ENCODE measurements around the gene CAPNS2. TPM values are rescaled to one million over a fixed set of nuclear protein-coding genes. Genes with fewer than 3 reads are reported as not detected.

The CAPNS2 gene
- total RNA-seq, 2 experiments from 2014 or later: not detected

DNA sequence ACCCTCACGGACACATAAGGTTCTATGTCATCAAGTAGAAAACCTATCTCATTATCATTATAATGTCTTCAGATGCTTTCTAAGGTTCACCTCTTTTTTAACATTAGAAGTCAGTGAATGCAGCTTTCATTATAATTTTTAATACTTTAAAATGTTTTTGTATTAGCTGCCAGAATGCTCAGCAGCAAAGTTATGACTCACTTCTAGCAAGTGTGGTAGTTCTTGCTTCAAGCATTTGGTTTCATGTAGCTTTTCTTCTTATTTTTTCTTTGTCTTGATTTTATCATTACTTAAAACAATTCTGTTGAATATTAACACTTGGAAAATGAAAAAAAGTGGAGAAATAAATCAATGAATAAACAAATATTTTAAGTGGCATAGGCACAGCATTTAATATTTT lies 34.3 kb upstream of the CAPNS2 start:
- Histone ChIP-seq H3K4me1 (ENCODE audit: insufficient read depth, low read length) (no peaks in the 10 kb centered on the region), H3K27me3 (ENCODE audit: control insufficient read depth in 1 of 2, insufficient read depth in 2 of 2, low read length in 2 of 2) (no peaks in the 10 kb centered on the region), H3K4me3 (ENCODE audit: low read length) (no peak overlapping the region), H3K27ac (ENCODE audit: low read depth in 1 of 2, low read length in 2 of 2) (no peak overlapping the region), H3K9me3 (ENCODE audit: control insufficient read depth in 1 of 2, insufficient read depth in 1 of 2, low read length in 2 of 2) (no peaks in the 10 kb centered on the region), H3K36me3 (ENCODE audit: insufficient read depth, low read length) (no peaks in the 10 kb centered on the region)
- intact Hi-C loops (cut with DNase I, micrococcal nuclease): no loop called here
- TF ChIP-seq, protein P1, sequence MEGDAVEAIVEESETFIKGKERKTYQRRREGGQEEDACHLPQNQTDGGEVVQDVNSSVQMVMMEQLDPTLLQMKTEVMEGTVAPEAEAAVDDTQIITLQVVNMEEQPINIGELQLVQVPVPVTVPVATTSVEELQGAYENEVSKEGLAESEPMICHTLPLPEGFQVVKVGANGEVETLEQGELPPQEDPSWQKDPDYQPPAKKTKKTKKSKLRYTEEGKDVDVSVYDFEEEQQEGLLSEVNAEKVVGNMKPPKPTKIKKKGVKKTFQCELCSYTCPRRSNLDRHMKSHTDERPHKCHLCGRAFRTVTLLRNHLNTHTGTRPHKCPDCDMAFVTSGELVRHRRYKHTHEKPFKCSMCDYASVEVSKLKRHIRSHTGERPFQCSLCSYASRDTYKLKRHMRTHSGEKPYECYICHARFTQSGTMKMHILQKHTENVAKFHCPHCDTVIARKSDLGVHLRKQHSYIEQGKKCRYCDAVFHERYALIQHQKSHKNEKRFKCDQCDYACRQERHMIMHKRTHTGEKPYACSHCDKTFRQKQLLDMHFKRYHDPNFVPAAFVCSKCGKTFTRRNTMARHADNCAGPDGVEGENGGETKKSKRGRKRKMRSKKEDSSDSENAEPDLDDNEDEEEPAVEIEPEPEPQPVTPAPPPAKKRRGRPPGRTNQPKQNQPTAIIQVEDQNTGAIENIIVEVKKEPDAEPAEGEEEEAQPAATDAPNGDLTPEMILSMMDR (IDR thresholded peaks at IDR 0.05): no peak
- H3K9me3 Mint-ChIP-seq: no peaks in the 10 kb centered on the region
- no peak for DNase-seq
- H3K4me3 Mint-ChIP-seq: no peak overlapping the region
- no peak overlapping the region for H3K27ac Mint-ChIP-seq
- no peak for ATAC-seq (ENCODE audit: poor library complexity)
- H3K36me3 Mint-ChIP-seq (ENCODE audit: low read depth): no peaks in the 10 kb centered on the region
- peaks cover 4% of the 10 kb centered on the region for H3K27me3 Mint-ChIP-seq
- no peaks in the 10 kb centered on the region for H3K4me1 Mint-ChIP-seq (ENCODE audit: low read depth)
- POLR2A ChIA-PET: no interaction called here
- CTCF ChIA-PET: no interaction called here

GRCh38 chr16:55534756-55535155 lies 31.7 kb upstream of the CAPNS2 start:
- Histone ChIP-seq H3K9me3 (ENCODE audit: control insufficient read depth in 1 of 2, insufficient read depth in 1 of 2, low read length in 2 of 2) (no peaks in the 10 kb centered on the region), H3K4me3 (ENCODE audit: low read length) (no peak overlapping the region), H3K36me3 (ENCODE audit: insufficient read depth, low read length) (no peaks in the 10 kb centered on the region), H3K27ac (ENCODE audit: low read depth in 1 of 2, low read length in 2 of 2) (no peak overlapping the region), H3K27me3 (ENCODE audit: control insufficient read depth in 1 of 2, insufficient read depth in 2 of 2, low read length in 2 of 2) (no peaks in the 10 kb centered on the region), H3K4me1 (ENCODE audit: insufficient read depth, low read length) (no peaks in the 10 kb centered on the region)
- CTCF ChIA-PET: no interaction called here
- intact Hi-C loops (cut with DNase I, micrococcal nuclease): no loop called here
- Mint-ChIP-seq H3K27ac (no peak overlapping the region), H3K4me3 (no peak overlapping the region), H3K9me3 (no peaks in the 10 kb centered on the region), H3K36me3 (ENCODE audit: low read depth) (no peaks in the 10 kb centered on the region), H3K4me1 (ENCODE audit: low read depth) (no peaks in the 10 kb centered on the region), H3K27me3 (peaks cover 4% of the 10 kb centered on the region)
- ATAC-seq (ENCODE audit: poor library complexity) (no peak), DNase-seq (no peak)
- POLR2A ChIA-PET: no interaction called here
- TF ChIP-seq, protein P1 (IDR thresholded peaks at IDR 0.05): no peak

- peaks cover 4% of the 10 kb centered on the region for H3K27me3 Mint-ChIP-seq
- H3K36me3 Mint-ChIP-seq (ENCODE audit: low read depth): no peaks in the 10 kb centered on the region
- H3K4me1 Mint-ChIP-seq (ENCODE audit: low read depth): no peaks in the 10 kb centered on the region
- ChIA-PET POLR2A (no interaction called here), CTCF (interaction anchor here (0.7 kb wide), 1 partner anchor 33 kb away, joined by 3 read pairs; no protein-coding TSS in a partner anchor)
- no peak overlapping the region for H3K27ac Mint-ChIP-seq
- H3K4me3 ChIP-seq (ENCODE audit: low read length): no peak overlapping the region
- no peak overlapping the region for H3K4me3 Mint-ChIP-seq
- no peak overlapping the region for H3K27ac ChIP-seq (ENCODE audit: low read depth in 1 of 2, low read length in 2 of 2)
- intact Hi-C loops (cut with DNase I, micrococcal nuclease): no loop called here
- TF ChIP-seq, protein P1 (IDR thresholded peaks at IDR 0.05): no peak
- H3K9me3 Mint-ChIP-seq: no peaks in the 10 kb centered on the region
- no peaks in the 10 kb centered on the region for H3K9me3 ChIP-seq (ENCODE audit: control insufficient read depth in 1 of 2, insufficient read depth in 1 of 2, low read length in 2 of 2)
- ATAC-seq (ENCODE audit: poor library complexity) (no peak), DNase-seq (peak in 2 of 14 experiments; percentile 13 to 14)
- no peaks in the 10 kb centered on the region for H3K27me3 ChIP-seq (ENCODE audit: control insufficient read depth in 1 of 2, insufficient read depth in 2 of 2, low read length in 2 of 2)
- no peaks in the 10 kb centered on the region for H3K4me1 ChIP-seq (ENCODE audit: insufficient read depth, low read length)
- H3K36me3 ChIP-seq (ENCODE audit: insufficient read depth, low read length): no peaks in the 10 kb centered on the region
These were observed 27.4 kb upstream of the CAPNS2 start for GRCh38 chr16:55539049-55539448.
